GM23338 (cell line): ENCODE measurements around the gene JAKMIP2. TPM values are rescaled to one million over a fixed set of nuclear protein-coding genes. Genes with fewer than 3 reads are reported as not detected.
A peak's percentile ranks its signal among the peaks of the same experiment; 100 is the strongest.

ENCODE experiments used
- ATAC-seq: fragments of 200-7000 bp; cut with Tn5 transposase; 3 replicates; pipeline ENCODE4 v1.9.1; 2020
- DNase-seq: peaks from one replicate; pipeline ENCODE4 v3.0.0-alpha.2; 2015; ENCODE audit warnings: low spot score
- H2AFZ ChIP-seq: fragments of 200-600 bp; sonication (generic); 2 replicates; pipeline ENCODE4 v1.8.0; 2016; ENCODE audit warnings: antibody characterized with exemption, mild to moderate bottlenecking, moderate library complexity
- H3F3A ChIP-seq: fragments of 200-600 bp; sonication (generic); replicated peaks from 2 replicates; pipeline ENCODE4 v1.8.0; 2017; ENCODE audit warnings: antibody characterized with exemption, mixed run types, low read depth
- H3K27ac ChIP-seq: fragments of 200-600 bp; sonication (generic); 2 replicates; pipeline ENCODE4 v1.6.1; 2016; ENCODE audit warnings: low read depth
- H3K27me3 ChIP-seq: fragments of 200-600 bp; sonication (generic); 2 replicates; pipeline ENCODE4 v1.8.0; 2016; ENCODE audit warnings: mild to moderate bottlenecking, mixed run types, moderate library complexity; ENCODE audit not compliant: insufficient read depth
- H3K36me3 ChIP-seq: fragments of 200-600 bp; sonication (generic); 2 replicates; pipeline ENCODE4 v1.8.0; 2016; ENCODE audit warnings: mild to moderate bottlenecking; ENCODE audit not compliant: insufficient read depth
- H3K4me1 ChIP-seq: fragments of 200-600 bp; sonication (generic); 2 replicates; pipeline ENCODE4 v1.8.0; 2016; ENCODE audit warnings: mild to moderate bottlenecking, moderate library complexity; ENCODE audit not compliant: insufficient read depth
- H3K4me2 ChIP-seq: fragments of 200-600 bp; sonication (generic); 2 replicates; pipeline ENCODE4 v1.7.1; 2017; ENCODE audit warnings: mixed run types
- H3K4me3 ChIP-seq: fragments of 200-600 bp; sonication (generic); 2 replicates; pipeline ENCODE4 v1.6.1; 2016; ENCODE audit warnings: mixed run types
- H3K79me2 ChIP-seq: fragments of 200-600 bp; sonication (generic); replicated peaks from 2 replicates; pipeline ENCODE4 v1.8.0; 2017; ENCODE audit warnings: mild to moderate bottlenecking; ENCODE audit not compliant: insufficient read depth
- H3K9me2 ChIP-seq: fragments of 200-600 bp; sonication (generic); 2 replicates; pipeline ENCODE4 v1.8.0; 2017; ENCODE audit not compliant: insufficient read depth
- H4K20me1 ChIP-seq: fragments of 200-600 bp; sonication (generic); replicated peaks from 2 replicates; pipeline ENCODE4 v1.8.0; 2017; ENCODE audit warnings: mild to moderate bottlenecking; ENCODE audit not compliant: insufficient read depth
- H3K27ac Mint-ChIP-seq: 2 replicates; pipeline ENCODE4 v1.8.0; 2020; ENCODE audit warnings: inconsistent platforms, mild to moderate bottlenecking, moderate library complexity, mixed read lengths
- H3K27me3 Mint-ChIP-seq: 3 replicates; pipeline ENCODE4 v1.8.0; 2022; ENCODE audit warnings: low read depth, mild to moderate bottlenecking, moderate library complexity, mixed read lengths, inconsistent platforms; ENCODE audit not compliant: insufficient read depth, poor library complexity
- H3K36me3 Mint-ChIP-seq: 3 replicates; pipeline ENCODE4 v1.8.0; 2021; ENCODE audit warnings: low read depth, mild to moderate bottlenecking, inconsistent platforms, moderate library complexity, mixed read lengths
- H3K4me1 Mint-ChIP-seq: 3 replicates; pipeline ENCODE4 v1.8.0; 2020; ENCODE audit warnings: mild to moderate bottlenecking, inconsistent platforms, mixed read lengths
- H3K4me3 Mint-ChIP-seq: 3 replicates; pipeline ENCODE4 v1.8.0; 2021; ENCODE audit warnings: moderate library complexity, mild to moderate bottlenecking, inconsistent platforms, mixed read lengths
- H3K9me3 Mint-ChIP-seq: 3 replicates; pipeline ENCODE4 v1.8.0; 2020; ENCODE audit warnings: moderate library complexity, mild to moderate bottlenecking, inconsistent platforms, mixed read lengths
- CREB1 ChIP-seq: fragments of 250-450 bp; sonication (Bioruptor Pico); IDR thresholded peaks from 2 replicates; pipeline ENCODE4 v1.5.0; 2020; ENCODE audit warnings: low read depth, mild to moderate bottlenecking, moderate library complexity
- EZH2 ChIP-seq: fragments of 200-600 bp; sonication (generic); IDR thresholded peaks from one replicate; pipeline ENCODE4 v1.8.0; 2017; ENCODE audit warnings: antibody characterized with exemption, mild to moderate bottlenecking, low read depth; ENCODE audit not compliant: unreplicated experiment
- EZH2phosphoT487 ChIP-seq: fragments of 200-600 bp; sonication (generic); IDR thresholded peaks from one replicate; pipeline ENCODE4 v1.8.1; 2018; ENCODE audit warnings: antibody characterized with exemption; ENCODE audit not compliant: unreplicated experiment
- JUNB ChIP-seq: IDR thresholded peaks from one replicate; pipeline ENCODE4 v1.6.1; 2016; ENCODE audit warnings: antibody characterized with exemption; ENCODE audit not compliant: unreplicated experiment
- NANOG ChIP-seq: IDR thresholded peaks from 2 replicates; pipeline ENCODE4 v1.6.1; 2016; ENCODE audit warnings: antibody characterized with exemption, borderline replicate concordance
- POLR2AphosphoS5 ChIP-seq: IDR thresholded peaks from 2 replicates; pipeline ENCODE4 v1.6.1; 2016; ENCODE audit warnings: antibody characterized with exemption, low read depth
- STAT1 ChIP-seq: IDR thresholded peaks from one replicate; pipeline ENCODE4 v1.6.1; 2016; ENCODE audit warnings: antibody characterized with exemption; ENCODE audit not compliant: unreplicated experiment
- ZNF114 ChIP-seq: fragments of 250-450 bp; sonication (Bioruptor Pico); IDR thresholded peaks from 2 replicates; pipeline ENCODE4 v1.5.0; 2020; ENCODE audit warnings: mild to moderate bottlenecking, moderate library complexity
- ZNF331 ChIP-seq: fragments of 250-450 bp; sonication (Bioruptor Pico); IDR thresholded peaks from 2 replicates; pipeline ENCODE4 v1.5.0; 2020; ENCODE audit warnings: low read depth, mild to moderate bottlenecking, moderate library complexity
- polyA plus RNA-seq: library from polyadenylated mRNA; unstranded; fragments of >200 nt; fragmentation: Nextera tagmentation; extraction: Ambion mirVana; gene quantifications from 2 replicates; pipeline ENCODE4 v1.2.1, GENCODE V29; 2016
- total RNA-seq: library from RNA; depleted of rRNA; stranded (reverse); fragments of >200 nt; shearing (Covaris generic); gene quantifications from 2 replicates; pipeline ENCODE4 v1.2.3, GENCODE V29; 2014
- TF ChIP-seq, protein P1 (sequence below): IDR thresholded peaks from 2 replicates; pipeline ENCODE4 v1.6.1; 2016; ENCODE audit warnings: antibody characterized with exemption
- TF ChIP-seq, protein P2 (sequence below): fragments of 250-450 bp; sonication (Bioruptor Pico); IDR thresholded peaks from 2 replicates; pipeline ENCODE4 v1.5.0; 2020; ENCODE audit warnings: mild to moderate bottlenecking, moderate library complexity
- TF ChIP-seq, protein P3 (sequence below), 2 experiments: fragments of 200-600 bp in 1 of 2; sonication (generic) in 1 of 2; conservative IDR thresholded peaks; 2 replicates each; pipeline versions ENCODE4 v1.5.1 to v1.6.1; 2016 to 2017; ENCODE audit warnings: antibody characterized with exemption in 2 of 2, low read depth in 2 of 2, mild to moderate bottlenecking in 2 of 2, moderate library complexity in 1 of 2

The JAKMIP2 gene
- total and polyA plus RNA-seq, 2 experiments from 2014 or later: 20.5 to 27.2 TPM

DNA sequence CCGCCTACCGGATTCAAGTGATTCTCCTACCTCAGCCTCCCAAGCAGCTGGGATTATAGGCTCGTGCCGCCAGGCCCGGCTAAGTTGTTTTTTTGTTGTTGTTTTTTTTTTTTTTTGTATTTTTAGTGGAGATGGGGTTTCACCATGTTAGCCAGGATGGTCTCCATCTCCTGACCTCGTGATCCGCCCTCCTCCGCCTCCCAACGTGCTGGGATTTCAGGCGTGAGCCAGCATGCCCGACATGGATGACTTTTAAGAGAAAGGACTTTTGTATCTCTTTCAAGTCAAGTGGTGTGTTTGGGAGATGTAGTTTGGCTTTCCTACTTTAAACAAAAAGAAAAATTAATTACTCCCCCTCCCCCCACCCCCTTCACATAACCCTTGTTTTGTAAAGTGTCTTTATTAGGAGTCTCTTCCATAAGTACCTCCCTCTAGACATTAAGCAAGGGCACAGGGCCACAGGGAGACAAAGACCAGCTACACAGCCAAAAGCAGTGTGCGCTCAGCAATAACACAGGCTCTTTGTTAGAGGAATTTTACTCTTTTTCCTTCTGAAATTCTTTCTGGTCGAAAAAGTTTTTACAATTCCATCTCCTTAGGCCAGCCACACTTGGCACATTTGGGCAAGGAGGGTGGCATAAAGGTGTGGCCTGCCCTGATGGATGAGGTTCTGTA is 31.2 kb downstream of the JAKMIP2 start (continued):
- TF ChIP-seq, protein P1, sequence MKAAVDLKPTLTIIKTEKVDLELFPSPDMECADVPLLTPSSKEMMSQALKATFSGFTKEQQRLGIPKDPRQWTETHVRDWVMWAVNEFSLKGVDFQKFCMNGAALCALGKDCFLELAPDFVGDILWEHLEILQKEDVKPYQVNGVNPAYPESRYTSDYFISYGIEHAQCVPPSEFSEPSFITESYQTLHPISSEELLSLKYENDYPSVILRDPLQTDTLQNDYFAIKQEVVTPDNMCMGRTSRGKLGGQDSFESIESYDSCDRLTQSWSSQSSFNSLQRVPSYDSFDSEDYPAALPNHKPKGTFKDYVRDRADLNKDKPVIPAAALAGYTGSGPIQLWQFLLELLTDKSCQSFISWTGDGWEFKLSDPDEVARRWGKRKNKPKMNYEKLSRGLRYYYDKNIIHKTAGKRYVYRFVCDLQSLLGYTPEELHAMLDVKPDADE: no peak
- TF ChIP-seq CREB1 (no peak), EZH2phosphoT487 (no peak), EZH2 (no peak), JUNB (no peak), ZNF331 (no peak), STAT1 (no peak)

DNA sequence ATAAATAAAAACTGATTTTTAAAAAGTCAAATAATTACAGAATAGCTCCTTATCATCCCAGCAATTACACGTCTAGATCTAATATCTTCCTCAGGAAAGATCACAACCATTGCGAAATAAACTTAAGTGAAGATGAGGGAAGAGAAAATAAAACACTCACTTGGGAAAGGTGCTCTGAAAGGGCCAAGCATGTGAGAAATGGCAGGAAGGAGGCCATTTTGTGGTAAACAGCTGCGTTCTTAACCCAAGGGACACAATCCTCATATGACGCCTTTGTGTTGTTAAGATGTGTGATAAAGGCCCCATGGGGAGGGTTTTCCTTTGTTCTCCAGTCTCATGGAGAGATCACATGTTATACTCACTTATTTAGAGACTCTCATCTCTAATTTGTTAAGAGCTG is 32.5 kb downstream of the JAKMIP2 start:
- peak; percentile 64 for ATAC-seq
- no peak overlapping the region for H3K27ac Mint-ChIP-seq
- Histone ChIP-seq H3F3A (no peaks in the 10 kb centered on the region), H4K20me1 (no peaks in the 10 kb centered on the region), H3K36me3 (no peaks in the 10 kb centered on the region), H2AFZ (no peak overlapping the region), H3K4me2 (peak overlapping the region; percentile 21; the same call in 1 of the 2 replicates), H3K4me3 (no peak overlapping the region), H3K27ac (no peak overlapping the region), H3K27me3 (no peaks in the 10 kb centered on the region), H3K4me1 (peaks cover 59% of the 10 kb centered on the region), H3K9me2 (no peaks in the 10 kb centered on the region), H3K79me2 (peaks cover 29% of the 10 kb centered on the region)
- peaks cover 51% of the 10 kb centered on the region for H3K4me1 Mint-ChIP-seq
- no peaks in the 10 kb centered on the region for H3K36me3 Mint-ChIP-seq
- H3K4me3 Mint-ChIP-seq: peak overlapping the region; percentile 4; the same call in 1 of the 3 replicates
- peak; percentile 74 for DNase-seq
- no peaks in the 10 kb centered on the region for H3K9me3 Mint-ChIP-seq
- peaks cover 2% of the 10 kb centered on the region for H3K27me3 Mint-ChIP-seq
- TF ChIP-seq EZH2: no peak
- no peak for TF ChIP-seq POLR2AphosphoS5
- TF ChIP-seq CREB1: no peak
- TF ChIP-seq, protein P2, sequence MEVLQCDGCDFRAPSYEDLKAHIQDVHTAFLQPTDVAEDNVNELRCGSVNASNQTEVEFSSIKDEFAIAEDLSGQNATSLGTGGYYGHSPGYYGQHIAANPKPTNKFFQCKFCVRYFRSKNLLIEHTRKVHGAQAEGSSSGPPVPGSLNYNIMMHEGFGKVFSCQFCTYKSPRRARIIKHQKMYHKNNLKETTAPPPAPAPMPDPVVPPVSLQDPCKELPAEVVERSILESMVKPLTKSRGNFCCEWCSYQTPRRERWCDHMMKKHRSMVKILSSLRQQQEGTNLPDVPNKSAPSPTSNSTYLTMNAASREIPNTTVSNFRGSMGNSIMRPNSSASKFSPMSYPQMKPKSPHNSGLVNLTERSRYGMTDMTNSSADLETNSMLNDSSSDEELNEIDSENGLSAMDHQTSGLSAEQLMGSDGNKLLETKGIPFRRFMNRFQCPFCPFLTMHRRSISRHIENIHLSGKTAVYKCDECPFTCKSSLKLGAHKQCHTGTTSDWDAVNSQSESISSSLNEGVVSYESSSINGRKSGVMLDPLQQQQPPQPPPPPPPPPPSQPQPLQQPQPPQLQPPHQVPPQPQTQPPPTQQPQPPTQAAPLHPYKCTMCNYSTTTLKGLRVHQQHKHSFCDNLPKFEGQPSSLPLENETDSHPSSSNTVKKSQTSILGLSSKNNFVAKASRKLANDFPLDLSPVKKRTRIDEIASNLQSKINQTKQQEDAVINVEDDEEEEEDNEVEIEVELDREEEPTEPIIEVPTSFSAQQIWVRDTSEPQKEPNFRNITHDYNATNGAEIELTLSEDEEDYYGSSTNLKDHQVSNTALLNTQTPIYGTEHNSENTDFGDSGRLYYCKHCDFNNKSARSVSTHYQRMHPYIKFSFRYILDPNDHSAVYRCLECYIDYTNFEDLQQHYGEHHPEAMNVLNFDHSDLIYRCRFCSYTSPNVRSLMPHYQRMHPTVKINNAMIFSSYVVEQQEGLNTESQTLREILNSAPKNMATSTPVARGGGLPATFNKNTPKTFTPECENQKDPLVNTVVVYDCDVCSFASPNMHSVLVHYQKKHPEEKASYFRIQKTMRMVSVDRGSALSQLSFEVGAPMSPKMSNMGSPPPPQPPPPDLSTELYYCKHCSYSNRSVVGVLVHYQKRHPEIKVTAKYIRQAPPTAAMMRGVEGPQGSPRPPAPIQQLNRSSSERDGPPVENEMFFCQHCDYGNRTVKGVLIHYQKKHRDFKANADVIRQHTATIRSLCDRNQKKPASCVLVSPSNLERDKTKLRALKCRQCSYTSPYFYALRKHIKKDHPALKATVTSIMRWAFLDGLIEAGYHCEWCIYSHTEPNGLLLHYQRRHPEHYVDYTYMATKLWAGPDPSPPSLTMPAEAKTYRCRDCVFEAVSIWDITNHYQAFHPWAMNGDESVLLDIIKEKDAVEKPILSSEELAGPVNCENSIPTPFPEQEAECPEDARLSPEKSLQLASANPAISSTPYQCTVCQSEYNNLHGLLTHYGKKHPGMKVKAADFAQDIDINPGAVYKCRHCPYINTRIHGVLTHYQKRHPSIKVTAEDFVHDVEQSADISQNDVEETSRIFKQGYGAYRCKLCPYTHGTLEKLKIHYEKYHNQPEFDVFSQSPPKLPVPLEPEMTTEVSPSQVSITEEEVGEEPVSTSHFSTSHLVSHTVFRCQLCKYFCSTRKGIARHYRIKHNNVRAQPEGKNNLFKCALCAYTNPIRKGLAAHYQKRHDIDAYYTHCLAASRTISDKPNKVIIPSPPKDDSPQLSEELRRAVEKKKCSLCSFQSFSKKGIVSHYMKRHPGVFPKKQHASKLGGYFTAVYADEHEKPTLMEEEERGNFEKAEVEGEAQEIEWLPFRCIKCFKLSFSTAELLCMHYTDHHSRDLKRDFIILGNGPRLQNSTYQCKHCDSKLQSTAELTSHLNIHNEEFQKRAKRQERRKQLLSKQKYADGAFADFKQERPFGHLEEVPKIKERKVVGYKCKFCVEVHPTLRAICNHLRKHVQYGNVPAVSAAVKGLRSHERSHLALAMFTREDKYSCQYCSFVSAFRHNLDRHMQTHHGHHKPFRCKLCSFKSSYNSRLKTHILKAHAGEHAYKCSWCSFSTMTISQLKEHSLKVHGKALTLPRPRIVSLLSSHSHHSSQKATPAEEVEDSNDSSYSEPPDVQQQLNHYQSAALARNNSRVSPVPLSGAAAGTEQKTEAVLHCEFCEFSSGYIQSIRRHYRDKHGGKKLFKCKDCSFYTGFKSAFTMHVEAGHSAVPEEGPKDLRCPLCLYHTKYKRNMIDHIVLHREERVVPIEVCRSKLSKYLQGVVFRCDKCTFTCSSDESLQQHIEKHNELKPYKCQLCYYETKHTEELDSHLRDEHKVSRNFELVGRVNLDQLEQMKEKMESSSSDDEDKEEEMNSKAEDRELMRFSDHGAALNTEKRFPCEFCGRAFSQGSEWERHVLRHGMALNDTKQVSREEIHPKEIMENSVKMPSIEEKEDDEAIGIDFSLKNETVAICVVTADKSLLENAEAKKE (CRISPR knock-in tag): no peak
- no peak for TF ChIP-seq ZNF114
- TF ChIP-seq ZNF331: no peak
- TF ChIP-seq NANOG: no peak
- no peak for TF ChIP-seq JUNB
- no peak for TF ChIP-seq STAT1
- TF ChIP-seq, protein P3, sequence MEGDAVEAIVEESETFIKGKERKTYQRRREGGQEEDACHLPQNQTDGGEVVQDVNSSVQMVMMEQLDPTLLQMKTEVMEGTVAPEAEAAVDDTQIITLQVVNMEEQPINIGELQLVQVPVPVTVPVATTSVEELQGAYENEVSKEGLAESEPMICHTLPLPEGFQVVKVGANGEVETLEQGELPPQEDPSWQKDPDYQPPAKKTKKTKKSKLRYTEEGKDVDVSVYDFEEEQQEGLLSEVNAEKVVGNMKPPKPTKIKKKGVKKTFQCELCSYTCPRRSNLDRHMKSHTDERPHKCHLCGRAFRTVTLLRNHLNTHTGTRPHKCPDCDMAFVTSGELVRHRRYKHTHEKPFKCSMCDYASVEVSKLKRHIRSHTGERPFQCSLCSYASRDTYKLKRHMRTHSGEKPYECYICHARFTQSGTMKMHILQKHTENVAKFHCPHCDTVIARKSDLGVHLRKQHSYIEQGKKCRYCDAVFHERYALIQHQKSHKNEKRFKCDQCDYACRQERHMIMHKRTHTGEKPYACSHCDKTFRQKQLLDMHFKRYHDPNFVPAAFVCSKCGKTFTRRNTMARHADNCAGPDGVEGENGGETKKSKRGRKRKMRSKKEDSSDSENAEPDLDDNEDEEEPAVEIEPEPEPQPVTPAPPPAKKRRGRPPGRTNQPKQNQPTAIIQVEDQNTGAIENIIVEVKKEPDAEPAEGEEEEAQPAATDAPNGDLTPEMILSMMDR (conservative IDR thresholded peaks at IDR 0.05; ENCODE audit: low read depth in 2 of 2): no peak
- no peak for TF ChIP-seq EZH2phosphoT487
